ENCODE results near the gene HYAL3. TPM values are rescaled to one million over a fixed set of nuclear protein-coding genes. Genes with fewer than 3 reads are reported as not detected.

The HYAL3 gene
- total RNA-seq, 1 experiment from 2014 or later, result 10.3 TPM

DNA sequence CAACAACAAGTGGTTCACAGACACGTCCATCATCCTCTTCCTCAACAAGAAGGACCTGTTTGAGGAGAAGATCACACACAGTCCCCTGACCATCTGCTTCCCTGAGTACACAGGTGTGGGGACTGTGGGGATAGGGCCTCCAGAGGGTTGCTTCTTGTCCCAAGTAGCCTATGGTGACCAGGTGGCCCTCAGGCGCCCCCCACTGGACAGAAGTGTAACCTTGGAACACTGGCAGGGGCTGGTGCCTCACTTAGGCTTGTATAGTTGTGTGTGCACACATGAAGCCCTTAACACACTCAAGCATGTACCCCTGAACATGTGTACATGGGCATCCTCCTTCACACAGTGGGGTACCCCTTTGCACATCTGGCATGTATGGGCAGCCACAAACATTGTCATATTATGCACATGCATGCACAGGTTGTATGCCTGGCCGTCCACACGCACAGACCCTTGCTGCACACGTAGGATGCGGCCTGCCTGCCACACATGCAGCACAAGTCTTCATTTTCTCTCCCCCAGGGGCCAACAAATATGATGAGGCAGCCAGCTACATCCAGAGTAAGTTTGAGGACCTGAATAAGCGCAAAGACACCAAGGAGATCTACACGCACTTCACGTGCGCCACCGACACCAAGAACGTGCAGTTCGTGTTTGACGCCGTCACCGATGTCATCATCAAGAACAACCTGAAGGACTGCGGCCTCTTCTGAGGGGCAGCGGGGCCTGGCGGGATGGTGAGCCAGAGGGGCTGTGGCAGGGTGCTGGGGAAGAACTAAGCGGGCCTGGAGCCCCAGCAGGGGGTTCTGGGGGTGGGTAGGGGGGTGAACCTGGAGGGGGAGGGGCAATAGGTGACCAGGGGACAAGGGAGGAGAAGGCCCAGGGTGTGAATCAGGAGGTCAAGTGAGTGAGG is 42.0 kb downstream of the HYAL3 start:
- Histone ChIP-seq H3K9me3 (ENCODE audit: control insufficient read depth in 1 of 2, insufficient read depth in 1 of 2, low read depth in 1 of 2, low read length in 2 of 2) (no peaks in the 10 kb centered on the region), H3K9ac (ENCODE audit: low read length) (no peak overlapping the region), H3K27ac (ENCODE audit: low read depth, low read length) (no peak overlapping the region), H3K4me3 (replicated peaks in 1 of 2; ENCODE audit: low read depth in 1 of 2, low read length in 2 of 2) (no peak overlapping the region), H3K9me2 (ENCODE audit: insufficient read depth) (no peaks in the 10 kb centered on the region), H3K27me3 (ENCODE audit: insufficient read depth, low read length) (no peaks in the 10 kb centered on the region), H2AFZ (ENCODE audit: low read depth, low read length, poor library complexity, severe bottlenecking) (no peak overlapping the region), H3K36me3 (ENCODE audit: control insufficient read depth in 1 of 2, insufficient read depth in 2 of 2, low read length in 2 of 2) (peaks cover 11 to 15% of the 10 kb centered on the region in 2 experiments; a peak in 3 of 4 replicates), H3K4me2 (ENCODE audit: low read length) (no peak overlapping the region), H3K4me1 (ENCODE audit: control insufficient read depth in 1 of 2, insufficient read depth in 2 of 2, low read length in 2 of 2) (peaks cover 14 to 50% of the 10 kb centered on the region in 2 experiments), H3K79me2 (ENCODE audit: insufficient read depth, low read length) (peaks cover 1% of the 10 kb centered on the region; the same call in 1 of the 2 replicates), H4K20me1 (ENCODE audit: insufficient read depth) (no peaks in the 10 kb centered on the region)
- ATAC-seq (peak; percentile 41), DNase-seq (ENCODE audit: low read depth, low spot score) (no peak)
- RAD21 ChIA-PET (ENCODE audit: low non-redundant PET in 1 of 2, low total read pairs in 2 of 2, uncharacterized antibody in 2 of 2, unreplicated experiment in 2 of 2), result interaction anchor here in 1 of 2 experiments (1.1 kb wide), 1 partner anchor 30 kb away, joined by 5 read pairs; no protein-coding TSS in a partner anchor
- TF ChIP-seq POLR2AphosphoS5 (IDR thresholded peaks at IDR 0.05; ENCODE audit: low read depth, low read length), result 0 out of 2 replicates have a peak, but pooled peaks have one; percentile 17
- TF ChIP-seq, protein P1, sequence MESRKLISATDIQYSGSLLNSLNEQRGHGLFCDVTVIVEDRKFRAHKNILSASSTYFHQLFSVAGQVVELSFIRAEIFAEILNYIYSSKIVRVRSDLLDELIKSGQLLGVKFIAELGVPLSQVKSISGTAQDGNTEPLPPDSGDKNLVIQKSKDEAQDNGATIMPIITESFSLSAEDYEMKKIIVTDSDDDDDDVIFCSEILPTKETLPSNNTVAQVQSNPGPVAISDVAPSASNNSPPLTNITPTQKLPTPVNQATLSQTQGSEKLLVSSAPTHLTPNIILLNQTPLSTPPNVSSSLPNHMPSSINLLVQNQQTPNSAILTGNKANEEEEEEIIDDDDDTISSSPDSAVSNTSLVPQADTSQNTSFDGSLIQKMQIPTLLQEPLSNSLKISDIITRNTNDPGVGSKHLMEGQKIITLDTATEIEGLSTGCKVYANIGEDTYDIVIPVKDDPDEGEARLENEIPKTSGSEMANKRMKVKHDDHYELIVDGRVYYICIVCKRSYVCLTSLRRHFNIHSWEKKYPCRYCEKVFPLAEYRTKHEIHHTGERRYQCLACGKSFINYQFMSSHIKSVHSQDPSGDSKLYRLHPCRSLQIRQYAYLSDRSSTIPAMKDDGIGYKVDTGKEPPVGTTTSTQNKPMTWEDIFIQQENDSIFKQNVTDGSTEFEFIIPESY (IDR thresholded peaks at IDR 0.05; ENCODE audit: extremely low read depth, insufficient replicate concordance, low read length), result no peak
- TF ChIP-seq YY1 (IDR thresholded peaks at IDR 0.05; ENCODE audit: extremely low read depth, insufficient replicate concordance, low read depth, low read length), result no peak
- no peak for TF ChIP-seq POLR2A (IDR thresholded peaks at IDR 0.05; ENCODE audit: borderline replicate concordance, extremely low read depth, insufficient read depth, insufficient read length)
- TF ChIP-seq, protein P2, sequence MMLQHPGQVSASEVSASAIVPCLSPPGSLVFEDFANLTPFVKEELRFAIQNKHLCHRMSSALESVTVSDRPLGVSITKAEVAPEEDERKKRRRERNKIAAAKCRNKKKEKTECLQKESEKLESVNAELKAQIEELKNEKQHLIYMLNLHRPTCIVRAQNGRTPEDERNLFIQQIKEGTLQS (IDR thresholded peaks at IDR 0.05), result no peak
- TF ChIP-seq, protein P3, sequence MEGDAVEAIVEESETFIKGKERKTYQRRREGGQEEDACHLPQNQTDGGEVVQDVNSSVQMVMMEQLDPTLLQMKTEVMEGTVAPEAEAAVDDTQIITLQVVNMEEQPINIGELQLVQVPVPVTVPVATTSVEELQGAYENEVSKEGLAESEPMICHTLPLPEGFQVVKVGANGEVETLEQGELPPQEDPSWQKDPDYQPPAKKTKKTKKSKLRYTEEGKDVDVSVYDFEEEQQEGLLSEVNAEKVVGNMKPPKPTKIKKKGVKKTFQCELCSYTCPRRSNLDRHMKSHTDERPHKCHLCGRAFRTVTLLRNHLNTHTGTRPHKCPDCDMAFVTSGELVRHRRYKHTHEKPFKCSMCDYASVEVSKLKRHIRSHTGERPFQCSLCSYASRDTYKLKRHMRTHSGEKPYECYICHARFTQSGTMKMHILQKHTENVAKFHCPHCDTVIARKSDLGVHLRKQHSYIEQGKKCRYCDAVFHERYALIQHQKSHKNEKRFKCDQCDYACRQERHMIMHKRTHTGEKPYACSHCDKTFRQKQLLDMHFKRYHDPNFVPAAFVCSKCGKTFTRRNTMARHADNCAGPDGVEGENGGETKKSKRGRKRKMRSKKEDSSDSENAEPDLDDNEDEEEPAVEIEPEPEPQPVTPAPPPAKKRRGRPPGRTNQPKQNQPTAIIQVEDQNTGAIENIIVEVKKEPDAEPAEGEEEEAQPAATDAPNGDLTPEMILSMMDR (IDR thresholded peaks at IDR 0.05 in 2 of 3, conservative IDR thresholded peaks at IDR 0.05 in 1 of 3; ENCODE audit: borderline replicate concordance in 1 of 3, insufficient read depth in 1 of 3, low read depth in 2 of 3, low read length in 2 of 3), result peak in 2 of 3 experiments; percentile 82 to 90; a peak in 4 of 6 replicates
- CTCF ChIA-PET, result interaction anchor here (0.7 to 3.3 kb wide), 5 partner anchors 8 to 30 kb away, joined by 3 to 46 read pairs (median 5); partner anchors contain the start of gene GNAI2
- BruUV-seq (replicated peaks), result no TSS peak
- POLR2A ChIA-PET, result no interaction called here
- intact Hi-C loops (cut with micrococcal nuclease), result loop anchor here (1.0 to 2.0 kb wide), 2 partner anchors 30 to 64 kb away; no protein-coding TSS in a partner anchor

Measured in HCT116 (cell line).